HG03342 (cell line): Measurements from ENCODE around the gene NET1.

Source experiments
- ATAC-seq: cut with Tn5 transposase; IDR thresholded peaks from one replicate; pipeline ENCODE4 v1.9.1; 2021; ENCODE audit warnings: mild to moderate bottlenecking, moderate library complexity; ENCODE audit not compliant: unreplicated experiment

The NET1 gene

DNA sequence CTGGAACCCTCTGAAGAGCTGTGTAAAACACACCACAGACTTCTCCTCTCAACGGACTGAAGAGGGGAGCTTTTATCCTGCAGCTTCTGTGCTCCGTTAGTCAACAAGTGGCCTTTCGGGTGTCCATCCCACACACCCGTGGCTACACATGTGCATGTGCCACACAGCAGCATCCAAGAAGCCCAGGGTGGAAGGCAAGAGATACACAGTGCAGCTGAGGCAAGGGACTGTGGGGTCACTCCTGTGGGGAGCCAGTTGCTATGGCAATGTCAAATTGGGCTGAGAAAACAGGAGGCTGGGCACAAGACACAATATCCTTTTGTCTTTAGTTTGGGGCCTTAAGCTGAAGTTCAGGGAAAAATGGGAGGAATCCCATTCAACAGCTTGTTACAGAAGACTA, 28.7 kb downstream of the NET1 start:
- no peak for ATAC-seq

- no peak for ATAC-seq
Measured at GRCh38 chr10:5442065-5442989, 30.0 kb downstream of the NET1 start.

DNA sequence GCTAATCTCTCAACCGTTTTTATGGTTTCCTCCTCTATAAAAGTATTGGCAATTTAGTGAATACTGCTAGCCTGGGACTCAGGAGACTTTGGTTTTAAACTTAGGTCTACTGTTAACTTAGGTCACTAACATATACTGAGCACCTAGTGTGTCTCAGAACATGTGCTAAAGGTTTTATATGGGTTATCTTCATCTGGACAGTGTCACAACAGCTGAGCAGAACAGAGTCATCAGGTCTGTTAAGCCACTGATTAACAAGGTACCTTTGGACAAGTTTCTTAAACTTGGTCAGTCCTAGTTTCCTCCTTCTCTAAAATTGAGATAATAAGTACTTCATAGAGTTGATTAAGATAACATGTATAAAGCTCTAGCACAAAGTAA, 30.6 kb downstream of the NET1 start:
- ATAC-seq: peak; percentile 27

DNA sequence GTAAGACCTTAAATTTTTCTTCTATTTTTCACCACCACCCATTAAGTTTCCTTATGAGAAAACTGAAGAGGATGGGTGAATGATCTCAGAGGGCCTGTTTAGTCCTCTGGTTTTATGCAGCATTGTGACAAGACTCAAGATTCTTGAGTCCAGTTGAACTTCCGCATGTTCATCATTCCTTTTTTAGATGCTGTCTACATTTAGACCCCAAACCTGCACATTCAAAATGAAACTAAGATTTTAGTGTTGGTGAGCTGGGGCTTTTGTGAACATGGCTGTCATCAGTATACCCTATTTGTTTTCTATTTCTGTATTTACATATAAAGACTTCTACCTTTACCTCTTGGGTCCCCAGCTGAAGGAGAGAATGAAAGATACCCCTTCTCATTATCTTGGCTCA, 31.1 kb downstream of the NET1 start:
- ATAC-seq: peak; percentile 82

GRCh38 chr10:5445006-5445405, 32.6 kb downstream of the NET1 start:
- ATAC-seq: no peak

DNA sequence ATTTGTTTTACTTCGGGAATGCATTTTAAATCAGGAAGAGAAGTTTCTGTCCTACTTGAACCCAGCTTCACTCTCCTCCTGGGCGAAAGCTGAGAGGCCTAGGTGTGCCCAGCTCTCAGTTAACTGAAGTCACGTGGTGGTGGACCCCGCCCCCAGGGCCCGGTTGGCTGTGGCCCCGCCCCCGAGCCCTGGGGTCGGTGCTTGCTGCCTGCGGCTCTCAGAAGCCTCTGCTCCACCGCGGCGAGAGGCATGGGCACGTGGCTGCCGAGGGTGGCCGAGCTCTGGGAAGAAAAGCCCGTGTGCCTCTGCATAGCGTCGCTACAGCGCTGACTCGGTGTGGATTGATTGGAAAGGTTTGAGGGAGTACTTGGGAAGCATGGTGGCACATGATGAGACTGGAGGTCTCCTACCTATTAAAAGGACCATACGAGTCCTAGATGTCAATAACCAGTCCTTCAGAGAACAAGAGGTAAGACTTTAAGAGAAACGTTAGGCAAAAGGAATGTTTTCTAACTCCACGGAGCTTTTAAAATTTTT, 34.1 kb downstream of the NET1 start:
- peak; percentile 36 for ATAC-seq

DNA sequence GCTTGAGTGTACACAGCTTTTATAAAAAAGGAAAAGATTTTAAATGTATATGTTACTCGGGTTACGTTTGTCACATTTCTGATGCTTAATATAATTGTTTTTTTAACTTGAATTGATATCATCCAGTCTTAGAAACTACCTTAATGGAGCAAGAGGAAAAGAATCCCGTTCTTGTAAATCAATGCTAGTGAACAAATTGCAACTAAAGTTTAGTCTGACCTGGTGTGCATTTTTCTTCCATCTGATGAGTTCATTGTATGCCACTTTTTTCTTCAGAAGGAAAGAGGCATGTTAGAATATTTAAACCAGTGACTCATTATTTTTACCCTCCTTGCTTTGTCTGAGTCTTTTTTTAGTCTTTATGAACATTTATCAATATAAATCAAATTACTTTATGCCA, 34.7 kb downstream of the NET1 start:
- no peak for ATAC-seq

DNA sequence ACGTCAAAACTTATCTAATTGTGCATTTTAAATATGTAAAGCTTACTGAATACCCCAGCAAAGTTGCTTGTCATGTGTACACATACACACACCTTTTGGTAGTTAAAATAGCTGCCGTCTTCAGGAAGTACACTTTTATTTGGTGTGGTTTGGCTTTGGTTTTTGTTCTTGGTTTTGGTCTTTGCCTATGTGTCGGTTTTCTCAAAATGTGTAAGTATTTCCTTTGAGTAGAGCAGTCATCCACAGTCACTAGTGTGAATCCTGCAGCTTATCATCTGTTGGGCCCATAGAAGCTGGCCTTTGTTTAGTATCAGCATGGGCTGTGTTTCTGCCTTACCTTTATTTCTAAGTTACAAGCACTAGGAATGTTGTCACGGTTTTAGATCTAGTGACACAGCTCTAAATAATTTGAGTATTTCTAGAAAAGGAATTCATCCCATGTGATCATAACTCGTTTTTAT, 35.3 kb downstream of the NET1 start:
- peak; percentile 30 for ATAC-seq

DNA sequence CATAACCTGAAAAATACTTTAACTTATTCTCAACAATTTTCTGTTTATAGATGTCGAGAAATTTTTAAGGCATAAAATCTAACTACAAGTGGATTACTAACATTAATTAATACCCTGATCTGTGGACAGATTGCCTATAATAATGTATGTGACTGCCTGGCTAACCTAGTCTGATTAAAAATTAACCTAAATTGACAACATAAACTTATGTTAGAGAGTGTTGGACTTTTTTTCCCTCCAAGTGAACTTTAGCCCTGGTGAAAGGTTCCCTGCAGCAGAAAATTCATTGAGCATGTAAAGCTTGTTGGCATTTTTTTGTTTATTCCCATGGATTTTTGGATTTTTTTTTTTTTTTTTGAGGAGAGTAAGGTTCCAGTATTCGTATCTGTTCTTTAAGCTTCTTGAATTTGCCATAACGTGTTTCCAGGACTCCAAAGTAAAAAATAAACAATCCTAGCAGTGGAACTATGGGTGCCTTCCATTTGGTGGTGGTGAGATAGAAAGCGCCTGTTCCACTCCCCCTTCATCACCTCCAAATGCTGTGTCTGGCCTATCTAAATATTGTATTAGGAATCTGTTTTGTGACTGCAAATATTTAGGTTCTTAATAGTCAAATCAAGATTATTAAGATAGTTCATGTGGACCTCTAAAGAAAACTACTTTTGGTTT, 36.1 kb downstream of the NET1 start:
- no peak for ATAC-seq

- ATAC-seq: no peak
Measured at GRCh38 chr10:5449227-5449626, 36.9 kb downstream of the NET1 start.

DNA sequence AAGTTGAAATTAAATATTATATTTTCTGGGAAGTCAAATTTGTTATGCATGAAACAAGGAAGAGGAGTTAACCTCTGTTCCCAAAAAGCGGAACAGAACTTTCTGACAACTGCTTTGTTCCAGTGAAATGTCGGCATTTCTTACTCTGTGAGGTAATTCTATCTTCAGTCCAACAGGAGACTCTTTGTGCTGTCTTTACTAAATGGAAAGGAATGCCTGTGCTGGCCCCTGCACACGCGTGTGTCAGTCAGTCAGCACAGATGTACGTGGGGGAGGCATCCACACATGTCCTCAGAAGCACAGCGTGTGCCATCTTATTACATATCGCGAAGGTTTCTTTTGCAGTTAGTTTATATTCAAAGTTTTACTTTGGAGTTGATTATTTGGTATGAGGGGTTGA, 37.5 kb downstream of the NET1 start:
- no peak for ATAC-seq

DNA sequence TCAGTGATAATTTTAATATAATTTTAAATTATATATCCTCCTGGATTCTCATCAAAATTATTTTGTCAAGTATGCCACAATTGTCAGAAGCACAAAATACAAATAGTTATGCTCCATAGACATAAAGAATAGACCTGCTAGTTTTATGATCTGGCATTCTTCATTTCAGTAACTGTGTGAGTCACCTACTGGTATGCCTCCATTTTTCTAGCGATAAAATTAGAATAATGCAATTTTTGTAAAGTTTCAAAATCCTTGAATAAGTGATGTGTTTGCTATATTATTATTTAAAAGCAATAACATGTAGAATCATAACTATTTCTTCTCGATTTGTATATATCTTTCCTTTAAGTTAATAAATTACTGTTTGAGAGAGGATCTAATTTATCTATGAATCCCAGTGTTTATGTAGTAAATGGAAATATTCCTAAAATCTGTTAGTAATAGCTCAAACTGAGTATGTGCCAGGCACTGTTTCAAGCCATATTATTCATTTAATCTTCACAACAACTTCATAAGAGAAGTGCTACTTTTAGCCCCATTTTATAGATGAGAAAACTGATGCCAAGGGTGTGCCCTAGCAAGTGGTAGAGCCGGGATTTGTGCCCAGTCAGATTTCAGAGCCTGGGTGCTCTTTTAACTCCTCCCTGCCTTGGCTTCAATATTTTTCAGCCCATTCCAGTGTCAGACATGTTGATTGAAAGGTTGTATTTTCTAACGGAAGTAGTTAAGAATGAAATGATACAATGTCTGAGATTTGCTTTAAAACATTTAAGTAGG, 38.4 kb downstream of the NET1 start:
- no peak for ATAC-seq

GRCh38 chr10:5453749-5454489, 41.6 kb downstream of the NET1 start:
- no peak for ATAC-seq

- ATAC-seq: no peak
Measured at GRCh38 chr10:5456563-5456962, 44.2 kb downstream of the NET1 start.

DNA sequence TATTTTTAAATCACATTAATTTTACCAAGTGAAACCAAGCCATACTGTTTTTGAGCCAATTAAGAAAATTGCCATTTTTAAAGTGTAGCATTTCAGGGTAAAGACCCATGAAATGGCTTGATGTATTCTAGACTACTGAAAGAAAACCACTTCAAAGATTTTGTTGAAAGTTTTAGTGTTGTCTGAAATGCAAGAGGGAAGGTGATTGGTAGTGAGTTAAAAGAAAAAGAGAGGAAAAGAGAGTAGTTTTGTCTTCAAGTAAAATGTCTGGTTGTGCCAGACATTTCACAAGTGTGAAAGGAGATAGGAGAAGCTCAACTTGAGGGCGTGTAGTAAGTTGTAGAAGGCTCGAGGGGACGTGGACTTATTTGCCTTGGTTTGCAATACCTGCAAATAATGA, 45.4 kb downstream of the NET1 start:
- no peak for ATAC-seq

DNA sequence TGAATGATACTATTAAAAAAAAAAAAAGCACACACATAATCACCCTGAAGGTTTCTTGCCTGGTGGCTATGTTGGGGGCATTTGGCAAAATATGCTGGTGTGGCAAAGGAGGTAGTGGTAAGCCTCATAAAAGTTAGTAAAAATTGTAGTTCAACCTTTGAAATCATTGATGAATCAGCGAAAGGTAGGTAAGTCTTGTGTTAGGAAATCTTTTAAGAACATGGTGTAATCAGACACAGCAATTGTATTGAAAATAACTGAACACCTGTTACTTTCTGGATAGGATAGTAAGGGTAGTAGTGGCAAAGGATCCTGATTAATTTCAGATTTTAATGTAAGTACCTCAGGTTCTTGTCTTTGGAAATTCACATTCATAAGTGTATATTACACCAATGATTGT, 46.1 kb downstream of the NET1 start:
- no peak for ATAC-seq

DNA sequence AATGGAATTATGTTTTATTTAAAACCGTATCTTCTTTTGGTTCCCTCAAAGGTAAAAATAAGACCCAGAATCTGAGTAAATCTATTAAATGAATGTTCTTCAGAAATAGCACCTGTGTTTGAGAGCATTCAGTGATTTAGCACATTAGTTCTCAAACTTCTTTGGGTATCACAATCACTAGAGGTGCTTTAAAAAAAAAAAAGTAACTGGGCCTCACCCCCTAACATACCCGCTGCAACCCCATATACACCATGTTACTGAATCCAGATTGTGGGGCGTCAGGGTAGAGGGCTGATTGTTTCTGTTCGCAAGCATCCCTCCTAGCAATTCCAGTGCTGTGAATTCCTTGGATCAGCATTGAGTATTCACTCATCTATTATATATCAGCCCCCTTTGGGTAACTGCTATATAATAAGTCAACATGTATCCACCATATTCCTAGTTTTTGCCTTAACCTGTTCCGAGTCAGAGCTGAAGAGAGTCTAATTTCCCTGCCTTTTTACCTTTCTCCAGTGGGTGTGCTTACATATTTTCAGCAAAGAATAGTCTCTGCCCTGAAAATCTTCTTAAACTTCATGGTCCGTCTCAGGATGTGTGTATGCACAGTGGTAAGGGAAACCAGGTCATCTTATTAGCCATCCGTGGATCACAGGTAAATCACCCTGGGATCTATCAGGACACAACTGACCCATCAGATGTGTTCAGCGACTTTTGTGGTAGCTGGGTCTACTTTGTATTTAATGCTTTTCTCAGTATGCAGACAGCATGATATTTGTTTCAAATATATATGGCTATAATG, 46.8 kb downstream of the NET1 start:
- no peak for ATAC-seq

- no peak for ATAC-seq
Measured at GRCh38 chr10:5460468-5461202, 48.3 kb downstream of the NET1 start.

- ATAC-seq: no peak
Measured at GRCh38 chr10:5461203-5461588, 48.8 kb downstream of the NET1 start.
